SK-N-SH (cell line): ENCODE results near the gene FOXP1.

Experiments used
- EP300 ChIP-seq, 2 experiments: IDR thresholded peaks; 2 replicates each; pipeline versions ENCODE4 v1.4.0 to v1.6.1; 2012; ENCODE audit warnings: borderline replicate concordance in 1 of 2, low read depth in 1 of 2, low read length in 1 of 2
- GABPA ChIP-seq: IDR thresholded peaks from 2 replicates; pipeline ENCODE4 v1.4.0; 2012; ENCODE audit warnings: low read depth, mild to moderate bottlenecking
- PBX3 ChIP-seq: IDR thresholded peaks from 2 replicates; pipeline ENCODE4; 2012
- POLR2AphosphoS5 ChIP-seq: IDR thresholded peaks from 2 replicates; pipeline ENCODE4 v1.6.1; 2012; ENCODE audit warnings: low read depth, low read length
- RFX5 ChIP-seq: IDR thresholded peaks from 2 replicates; pipeline ENCODE4 v1.6.1; 2012; ENCODE audit warnings: mild to moderate bottlenecking, improper control_type of control experiment, low read length
- SIN3A ChIP-seq: IDR thresholded peaks from 2 replicates; pipeline ENCODE4 v1.6.1; 2012; ENCODE audit warnings: low read depth, mild to moderate bottlenecking, low read length, moderate library complexity, borderline replicate concordance
- SMC3 ChIP-seq: IDR thresholded peaks from 2 replicates; pipeline ENCODE4 v1.6.1; 2012; ENCODE audit warnings: low read depth, low read length, improper control_type of control experiment
- TAF1 ChIP-seq: IDR thresholded peaks from 2 replicates; pipeline ENCODE4 v1.6.1; 2012; ENCODE audit warnings: low read depth, mild to moderate bottlenecking, low read length, moderate library complexity, borderline replicate concordance
- TCF12 ChIP-seq: IDR thresholded peaks from 2 replicates; pipeline ENCODE4 v1.4.0; 2012
- TEAD4 ChIP-seq: IDR thresholded peaks from 2 replicates; pipeline ENCODE4 v1.4.0; 2012; ENCODE audit warnings: mild to moderate bottlenecking, borderline replicate concordance; ENCODE audit not compliant: insufficient read depth
- USF2 ChIP-seq: fragments of 150-350 bp; IDR thresholded peaks from 2 replicates; pipeline ENCODE4 v1.6.1; 2017; ENCODE audit warnings: antibody characterized with exemption, low read length, low read depth, borderline replicate concordance
- TF ChIP-seq, protein P1 (sequence below): fragments of 200-600 bp; sonication (generic); IDR thresholded peaks from 2 replicates; pipeline ENCODE4 v1.6.1; 2017; ENCODE audit warnings: antibody characterized with exemption, mild to moderate bottlenecking, moderate library complexity

- TF ChIP-seq USF2 (no peak), GABPA (no peak), RFX5 (no peak), SMC3 (no peak), POLR2AphosphoS5 (no peak), PBX3 (no peak), TEAD4 (no peak), EP300 (IDR thresholded peaks at IDR 0.05; ENCODE audit: borderline replicate concordance in 1 of 2, low read depth in 1 of 2, low read length in 1 of 2) (no peak), SIN3A (no peak), TCF12 (no peak), TAF1 (no peak)
- TF ChIP-seq, protein P1, sequence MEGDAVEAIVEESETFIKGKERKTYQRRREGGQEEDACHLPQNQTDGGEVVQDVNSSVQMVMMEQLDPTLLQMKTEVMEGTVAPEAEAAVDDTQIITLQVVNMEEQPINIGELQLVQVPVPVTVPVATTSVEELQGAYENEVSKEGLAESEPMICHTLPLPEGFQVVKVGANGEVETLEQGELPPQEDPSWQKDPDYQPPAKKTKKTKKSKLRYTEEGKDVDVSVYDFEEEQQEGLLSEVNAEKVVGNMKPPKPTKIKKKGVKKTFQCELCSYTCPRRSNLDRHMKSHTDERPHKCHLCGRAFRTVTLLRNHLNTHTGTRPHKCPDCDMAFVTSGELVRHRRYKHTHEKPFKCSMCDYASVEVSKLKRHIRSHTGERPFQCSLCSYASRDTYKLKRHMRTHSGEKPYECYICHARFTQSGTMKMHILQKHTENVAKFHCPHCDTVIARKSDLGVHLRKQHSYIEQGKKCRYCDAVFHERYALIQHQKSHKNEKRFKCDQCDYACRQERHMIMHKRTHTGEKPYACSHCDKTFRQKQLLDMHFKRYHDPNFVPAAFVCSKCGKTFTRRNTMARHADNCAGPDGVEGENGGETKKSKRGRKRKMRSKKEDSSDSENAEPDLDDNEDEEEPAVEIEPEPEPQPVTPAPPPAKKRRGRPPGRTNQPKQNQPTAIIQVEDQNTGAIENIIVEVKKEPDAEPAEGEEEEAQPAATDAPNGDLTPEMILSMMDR, result no peak
Observed at GRCh38 chr3:71562938-71563337, 20.6 kb downstream of the FOXP1 start.
